Measurements from ENCODE around the gene FXYD1.

FXYD1 gene

GRCh38 chr19:35162471-35163326 lies 24.1 kb downstream of the FXYD1 start:
- no peak for DNase-seq (ENCODE audit: low read depth)

- no peak for DNase-seq (ENCODE audit: low read depth)
Measured at GRCh38 chr19:35164418-35164817, 25.8 kb downstream of the FXYD1 start.

- DNase-seq (ENCODE audit: low read depth), result no peak
Measured at GRCh38 chr19:35165200-35166058, 26.8 kb downstream of the FXYD1 start.

GRCh38 chr19:35166100-35167063 lies 27.8 kb downstream of the FXYD1 start:
- DNase-seq (ENCODE audit: low read depth), result no peak

GRCh38 chr19:35167251-35168119 lies 28.9 kb downstream of the FXYD1 start:
- no peak for DNase-seq (ENCODE audit: low read depth)

GRCh38 chr19:35168196-35168595 lies 29.6 kb downstream of the FXYD1 start:
- no peak for DNase-seq (ENCODE audit: low read depth)

- DNase-seq (ENCODE audit: low read depth), result no peak
Measured at GRCh38 chr19:35169221-35169995, 30.8 kb downstream of the FXYD1 start.

GRCh38 chr19:35170359-35171061 lies 31.9 kb downstream of the FXYD1 start:
- DNase-seq (ENCODE audit: low read depth), result no peak

GRCh38 chr19:35171730-35172129 lies 33.1 kb downstream of the FXYD1 start:
- DNase-seq (ENCODE audit: low read depth), result no peak

- DNase-seq (ENCODE audit: low read depth), result no peak
Measured at GRCh38 chr19:35174226-35174625, 35.6 kb downstream of the FXYD1 start.

- DNase-seq (ENCODE audit: low read depth), result no peak
Measured at GRCh38 chr19:35176181-35176570, 37.6 kb downstream of the FXYD1 start.

GRCh38 chr19:35177377-35178274 lies 39.0 kb downstream of the FXYD1 start:
- DNase-seq (ENCODE audit: low read depth), result no peak

- no peak for DNase-seq (ENCODE audit: low read depth)
Measured at GRCh38 chr19:35178701-35179100, 40.1 kb downstream of the FXYD1 start.

- no peak for DNase-seq (ENCODE audit: low read depth)
Measured at GRCh38 chr19:35179830-35180229, 41.2 kb downstream of the FXYD1 start.

GRCh38 chr19:35181387-35181786 lies 42.8 kb downstream of the FXYD1 start:
- DNase-seq (ENCODE audit: low read depth), result no peak

GRCh38 chr19:35184267-35184666 lies 45.6 kb downstream of the FXYD1 start:
- no peak for DNase-seq (ENCODE audit: low read depth)

GRCh38 chr19:35184884-35185283 lies 46.3 kb downstream of the FXYD1 start:
- DNase-seq (ENCODE audit: low read depth), result no peak
